Chondrocyte (in vitro differentiated cells): ENCODE measurements around the gene ABCA4. TPM values are rescaled to one million over a fixed set of nuclear protein-coding genes. Genes with fewer than 3 reads are reported as not detected.

Experiments used
- DNase-seq: peaks from one replicate; pipeline ENCODE4 v3.0.0; 2021; ENCODE audit warnings: mixed read lengths, low spot score
- H3K27ac Mint-ChIP-seq: one replicate; pipeline ENCODE4 v1.8.0; 2021; ENCODE audit warnings: mild to moderate bottlenecking, moderate library complexity, mixed read lengths; ENCODE audit not compliant: unreplicated experiment
- H3K27me3 Mint-ChIP-seq: 2 replicates; pipeline ENCODE4 v1.8.0; 2021; ENCODE audit warnings: low read depth, mixed read lengths
- H3K36me3 Mint-ChIP-seq: 2 replicates; pipeline ENCODE4 v1.8.0; 2021; ENCODE audit warnings: low read depth, mixed read lengths
- H3K4me1 Mint-ChIP-seq: 2 replicates; pipeline ENCODE4 v1.8.0; 2021; ENCODE audit warnings: low read depth, mild to moderate bottlenecking, mixed read lengths
- H3K4me3 Mint-ChIP-seq: one replicate; pipeline ENCODE4 v1.8.0; 2021; ENCODE audit warnings: mild to moderate bottlenecking, moderate library complexity, mixed read lengths; ENCODE audit not compliant: unreplicated experiment
- H3K9me3 Mint-ChIP-seq: 2 replicates; pipeline ENCODE4 v1.8.0; 2021; ENCODE audit warnings: low read depth, mixed read lengths
- CTCF ChIP-seq: fragments of 200-600 bp; sonication (generic); IDR thresholded peaks from 2 replicates; pipeline ENCODE4 v1.5.0; 2021; ENCODE audit warnings: antibody characterized with exemption, mild to moderate bottlenecking, moderate library complexity
- total RNA-seq: library from RNA; stranded (reverse); gene quantifications from 3 replicates; pipeline ENCODE4 v1.2.1, GENCODE V29; 2021

Gene ABCA4
- total RNA-seq, 1 donor from 2014 or later = 0.22 TPM

GRCh38 chr1:93997756-93998155 lies 123.2 kb downstream of the ABCA4 start:
- H3K36me3 Mint-ChIP-seq = no peaks in the 10 kb centered on the region
- peaks cover 15% of the 10 kb centered on the region for H3K4me1 Mint-ChIP-seq
- DNase-seq = no peak
- no peaks in the 10 kb centered on the region for H3K9me3 Mint-ChIP-seq
- no peak overlapping the region for H3K27ac Mint-ChIP-seq
- TF ChIP-seq CTCF = no peak
- no peaks in the 10 kb centered on the region for H3K27me3 Mint-ChIP-seq
- no peak overlapping the region for H3K4me3 Mint-ChIP-seq

- no peak for DNase-seq
- Mint-ChIP-seq H3K36me3 (no peaks in the 10 kb centered on the region), H3K27ac (no peak overlapping the region)
Measured at GRCh38 chr1:93995837-93996536, 125.0 kb downstream of the ABCA4 start.

GRCh38 chr1:93993731-93994130 lies 127.2 kb downstream of the ABCA4 start:
- no peaks in the 10 kb centered on the region for H3K9me3 Mint-ChIP-seq
- peaks cover 33% of the 10 kb centered on the region for H3K4me1 Mint-ChIP-seq
- DNase-seq = no peak
- TF ChIP-seq CTCF = no peak
- no peaks in the 10 kb centered on the region for H3K36me3 Mint-ChIP-seq
- no peak overlapping the region for H3K4me3 Mint-ChIP-seq
- no peaks in the 10 kb centered on the region for H3K27me3 Mint-ChIP-seq
- H3K27ac Mint-ChIP-seq = no peak overlapping the region

More at GRCh38 chr1:93995837-93996536, 125.0 kb downstream of the ABCA4 start:
- no peak overlapping the region for H3K4me3 Mint-ChIP-seq
- H3K27me3 Mint-ChIP-seq = no peaks in the 10 kb centered on the region
- peaks cover 15% of the 10 kb centered on the region for H3K4me1 Mint-ChIP-seq
- no peak for TF ChIP-seq CTCF
- no peaks in the 10 kb centered on the region for H3K9me3 Mint-ChIP-seq

- Mint-ChIP-seq H3K27ac (no peak overlapping the region), H3K36me3 (no peaks in the 10 kb centered on the region), H3K27me3 (no peaks in the 10 kb centered on the region), H3K9me3 (no peaks in the 10 kb centered on the region), H3K4me1 (peaks cover 36% of the 10 kb centered on the region), H3K4me3 (no peak overlapping the region)
- no peak for TF ChIP-seq CTCF
- DNase-seq = no peak
Measured at GRCh38 chr1:93992954-93993353, 128.0 kb downstream of the ABCA4 start.

GRCh38 chr1:93992190-93992589 lies 128.8 kb downstream of the ABCA4 start:
- H3K4me3 Mint-ChIP-seq = no peak overlapping the region
- TF ChIP-seq CTCF = no peak

More at GRCh38 chr1:93992190-93992589, 128.8 kb downstream of the ABCA4 start:
- peaks cover 36% of the 10 kb centered on the region for H3K4me1 Mint-ChIP-seq
- H3K9me3 Mint-ChIP-seq = no peaks in the 10 kb centered on the region
- H3K36me3 Mint-ChIP-seq = no peaks in the 10 kb centered on the region
- no peaks in the 10 kb centered on the region for H3K27me3 Mint-ChIP-seq
- no peak for DNase-seq
- H3K27ac Mint-ChIP-seq = no peak overlapping the region
